ENCODE data around the gene ACSBG1. TPM values are rescaled to one million over a fixed set of nuclear protein-coding genes. Genes with fewer than 3 reads are reported as not detected.

The ACSBG1 gene
- total RNA-seq, 1 donor from 2014 or later = not detected

DNA sequence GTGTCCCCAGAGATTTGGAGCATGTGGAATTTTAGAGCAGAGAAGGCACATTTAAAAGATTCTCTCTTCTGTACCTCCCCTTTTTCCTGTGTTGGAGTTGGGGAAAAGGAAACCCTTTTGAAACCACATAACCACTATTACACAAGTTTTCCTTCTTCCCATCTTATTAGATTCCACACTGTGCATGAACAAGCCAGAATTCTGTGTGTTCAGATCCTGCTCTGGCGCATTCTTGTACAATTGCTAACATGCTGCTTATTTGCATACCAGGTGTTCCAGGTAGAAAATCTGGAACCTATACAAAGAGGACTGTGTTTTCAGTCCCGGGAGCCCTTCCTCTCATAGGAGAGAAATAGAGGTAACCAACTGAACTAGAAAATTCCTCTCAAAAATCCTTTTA lies 100.6 kb downstream of the ACSBG1 start:
- Histone ChIP-seq H3K4me3 (no peak overlapping the region), H3K27ac (no peak overlapping the region), H3K4me1 (peaks cover 0 to 12% of the 10 kb centered on the region in 2 donors), H3K9me3 (no peaks in the 10 kb centered on the region), H3K27me3 (no peaks in the 10 kb centered on the region), H3K36me3 (no peaks in the 10 kb centered on the region)
- DNase-seq (ENCODE audit: low spot score in 2 of 2) = no peak
- TF ChIP-seq, protein P1, sequence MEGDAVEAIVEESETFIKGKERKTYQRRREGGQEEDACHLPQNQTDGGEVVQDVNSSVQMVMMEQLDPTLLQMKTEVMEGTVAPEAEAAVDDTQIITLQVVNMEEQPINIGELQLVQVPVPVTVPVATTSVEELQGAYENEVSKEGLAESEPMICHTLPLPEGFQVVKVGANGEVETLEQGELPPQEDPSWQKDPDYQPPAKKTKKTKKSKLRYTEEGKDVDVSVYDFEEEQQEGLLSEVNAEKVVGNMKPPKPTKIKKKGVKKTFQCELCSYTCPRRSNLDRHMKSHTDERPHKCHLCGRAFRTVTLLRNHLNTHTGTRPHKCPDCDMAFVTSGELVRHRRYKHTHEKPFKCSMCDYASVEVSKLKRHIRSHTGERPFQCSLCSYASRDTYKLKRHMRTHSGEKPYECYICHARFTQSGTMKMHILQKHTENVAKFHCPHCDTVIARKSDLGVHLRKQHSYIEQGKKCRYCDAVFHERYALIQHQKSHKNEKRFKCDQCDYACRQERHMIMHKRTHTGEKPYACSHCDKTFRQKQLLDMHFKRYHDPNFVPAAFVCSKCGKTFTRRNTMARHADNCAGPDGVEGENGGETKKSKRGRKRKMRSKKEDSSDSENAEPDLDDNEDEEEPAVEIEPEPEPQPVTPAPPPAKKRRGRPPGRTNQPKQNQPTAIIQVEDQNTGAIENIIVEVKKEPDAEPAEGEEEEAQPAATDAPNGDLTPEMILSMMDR (IDR thresholded peaks at IDR 0.05) = no peak
- intact Hi-C loops (cut with DNase I) = no loop called here

- H3K9me3 ChIP-seq = no peaks in the 10 kb centered on the region
- H3K27me3 ChIP-seq = no peaks in the 10 kb centered on the region
- no peaks in the 10 kb centered on the region for H3K36me3 ChIP-seq
- H3K4me1 ChIP-seq = peaks cover 0 to 12% of the 10 kb centered on the region in 2 donors
- peak within 1 kb of the TSS; percentile 53 to 71 for H3K4me3 ChIP-seq
- intact Hi-C loops (cut with DNase I) = loop anchor here (1.0 to 2.0 kb wide), 4 partner anchors 18 to 110 kb away; partner anchors contain the start of genes IDH3A and TBC1D2B
- DNase-seq (ENCODE audit: low spot score in 2 of 2) = peak in 1 of 2 donors; percentile 83
- TF ChIP-seq, protein P1 (IDR thresholded peaks at IDR 0.05) = peak; percentile 56 to 91 (median 67)
- peak within 1 kb of the TSS; percentile 71 to 79 for H3K27ac ChIP-seq
Measured at GRCh38 chr15:78131295-78132061, 102.9 kb downstream of the ACSBG1 start, which contains the start of gene CIB2. Gene CIB2 (minus strand): TSS chr15:78131445. CDS start chr15:78131215, 230 bp downstream.

DNA sequence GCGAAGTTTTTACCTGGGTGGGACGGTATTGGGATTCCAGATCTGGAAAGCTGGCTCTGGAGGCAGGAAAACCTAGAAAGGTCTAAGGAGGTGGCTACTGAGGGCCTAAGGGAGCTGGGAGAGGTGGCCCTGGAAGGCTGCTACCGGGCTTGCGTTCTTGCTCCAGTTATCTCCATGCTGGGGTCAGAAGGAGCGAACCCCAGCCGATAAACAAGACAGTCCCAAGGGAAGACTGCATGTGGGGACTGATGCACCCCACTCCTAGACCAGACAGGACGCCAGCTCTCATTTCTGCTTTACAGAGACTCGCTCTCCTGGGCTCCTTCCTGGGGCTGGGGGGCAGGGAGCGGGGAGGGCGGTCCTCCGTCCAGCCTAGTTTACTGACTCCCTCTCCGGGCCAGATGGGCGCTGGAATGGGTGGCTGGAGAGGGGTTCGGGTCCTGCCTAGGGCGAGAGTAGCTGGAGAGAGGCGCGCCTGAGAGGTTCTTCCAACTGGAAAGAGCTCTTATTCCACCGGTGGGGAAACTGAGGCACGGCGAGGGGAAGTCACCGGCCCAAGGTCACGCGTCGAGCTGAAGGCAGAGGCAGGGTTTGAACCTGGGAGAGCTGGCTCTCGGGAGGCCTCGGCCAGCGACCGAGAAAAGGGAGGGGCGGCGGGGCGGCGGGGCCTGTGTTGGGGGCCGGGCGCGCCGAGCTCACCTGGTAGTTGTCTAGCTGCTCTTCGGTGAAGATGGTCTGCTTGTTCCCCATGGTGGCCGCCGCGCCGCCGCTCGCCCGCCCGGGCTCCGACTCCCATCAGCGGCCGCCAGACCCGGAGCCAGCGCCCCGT lies 103.7 kb downstream of the ACSBG1 start:
- peak overlapping the region; percentile 45 to 79 for H3K27ac ChIP-seq

GRCh38 chr15:78129751-78130287 lies 104.5 kb downstream of the ACSBG1 start:
- TF ChIP-seq, protein P1 (IDR thresholded peaks at IDR 0.05) = no peak
- peaks cover 0 to 12% of the 10 kb centered on the region in 2 donors for H3K4me1 ChIP-seq
- no peaks in the 10 kb centered on the region for H3K9me3 ChIP-seq
- no peaks in the 10 kb centered on the region for H3K27me3 ChIP-seq
- H3K36me3 ChIP-seq = no peaks in the 10 kb centered on the region
- H3K4me3 ChIP-seq = no peak overlapping the region
- peak overlapping the region in 1 of 2 donors; percentile 79 for H3K27ac ChIP-seq
- DNase-seq (ENCODE audit: low spot score in 2 of 2) = no peak
- intact Hi-C loops (cut with DNase I) = loop anchor here (2.0 kb wide), 1 partner anchor 53 kb away; the partner anchor contains the start of gene TBC1D2B

More for the DNA sequence above, 103.7 kb downstream of the ACSBG1 start:
- no peaks in the 10 kb centered on the region for H3K36me3 ChIP-seq
- intact Hi-C loops (cut with DNase I) = loop anchor here (1.0 to 2.0 kb wide), 3 partner anchors 19 to 65 kb away; partner anchors contain the start of genes IDH3A and TBC1D2B
- H3K27me3 ChIP-seq = no peaks in the 10 kb centered on the region
- no peaks in the 10 kb centered on the region for H3K9me3 ChIP-seq
- peaks cover 0 to 12% of the 10 kb centered on the region in 2 donors for H3K4me1 ChIP-seq
- peak in 1 of 2 donors; percentile 63 for DNase-seq (ENCODE audit: low spot score in 2 of 2)
- peak overlapping the region; percentile 53 to 71 for H3K4me3 ChIP-seq
- TF ChIP-seq, protein P1 (IDR thresholded peaks at IDR 0.05) = no peak

- Histone ChIP-seq H3K27ac (peak overlapping the region; percentile 21 to 25), H3K27me3 (no peaks in the 10 kb centered on the region), H3K36me3 (no peaks in the 10 kb centered on the region), H3K4me1 (peaks cover 0 to 12% of the 10 kb centered on the region in 2 donors), H3K9me3 (no peaks in the 10 kb centered on the region), H3K4me3 (no peak overlapping the region)
- intact Hi-C loops (cut with DNase I) = no loop called here
- DNase-seq (ENCODE audit: low spot score in 2 of 2) = no peak
- TF ChIP-seq, protein P1 (IDR thresholded peaks at IDR 0.05) = no peak
Measured at GRCh38 chr15:78129077-78129750, 105.2 kb downstream of the ACSBG1 start.
